NCI-H187 (cell line): ENCODE measurements around the gene AP1G2.
"Not testable (repeated sequence)": the region's sequence is repeated elsewhere in the genome, so short reads cannot be mapped to it uniquely, and the experiment has no call there.

ENCODE experiments used
- DNase-seq, 2 experiments: peaks; one replicate each; lab custom pipeline; 2025; lab: John Stamatoyannopoulos, UW

The AP1G2 gene

GRCh38 chr14:23567186-23568020, at the start of gene AP1G2:
Gene AP1G2 (minus strand): TSS chr14:23567791. CDS start chr14:23567314, 477 bp downstream.
- peak; percentile 73 to 95 for DNase-seq

- DNase-seq: no peak
Measured at GRCh38 chr14:23615856-23616255, 48.3 kb upstream of the AP1G2 start.

- DNase-seq: no peak
Measured at GRCh38 chr14:23614395-23614828, 46.8 kb upstream of the AP1G2 start.

GRCh38 chr14:23613242-23614070, 45.9 kb upstream of the AP1G2 start:
- DNase-seq: no peak

- no peak for DNase-seq
Measured at GRCh38 chr14:23612802-23613201, 45.2 kb upstream of the AP1G2 start.

- DNase-seq: no peak
Measured at GRCh38 chr14:23612354-23612732, 44.8 kb upstream of the AP1G2 start.

- no peak for DNase-seq
Measured at GRCh38 chr14:23610815-23611289, 43.3 kb upstream of the AP1G2 start.

GRCh38 chr14:23610090-23610814, 42.7 kb upstream of the AP1G2 start:
- DNase-seq: no peak

GRCh38 chr14:23609411-23610089, 42.0 kb upstream of the AP1G2 start:
- DNase-seq: not testable (repeated sequence)

GRCh38 chr14:23609001-23609400, 41.4 kb upstream of the AP1G2 start:
- DNase-seq: no peak

GRCh38 chr14:23608454-23608853, 40.9 kb upstream of the AP1G2 start:
- no peak for DNase-seq

- DNase-seq: no peak
Measured at GRCh38 chr14:23605931-23606585, 38.5 kb upstream of the AP1G2 start.

- no peak for DNase-seq
Measured at GRCh38 chr14:23604675-23605170, 37.1 kb upstream of the AP1G2 start.

GRCh38 chr14:23604148-23604547, 36.6 kb upstream of the AP1G2 start:
- no peak for DNase-seq

GRCh38 chr14:23603103-23603502, 35.5 kb upstream of the AP1G2 start:
- no peak for DNase-seq

GRCh38 chr14:23602181-23603095, 34.8 kb upstream of the AP1G2 start:
- DNase-seq: no peak

GRCh38 chr14:23601845-23602180, 34.2 kb upstream of the AP1G2 start:
- no peak for DNase-seq

GRCh38 chr14:23601424-23601823, 33.8 kb upstream of the AP1G2 start:
- DNase-seq: no peak

- DNase-seq: no peak
Measured at GRCh38 chr14:23600806-23601205, 33.2 kb upstream of the AP1G2 start.

GRCh38 chr14:23600322-23600707, 32.7 kb upstream of the AP1G2 start:
- DNase-seq: no peak
